HG03469 (cell line): ENCODE measurements around the gene FBXL20.
"Not testable (repeated sequence)": the region's sequence is repeated elsewhere in the genome, so short reads cannot be mapped to it uniquely, and the experiment has no call there.

ENCODE experiments used
- ATAC-seq: cut with Tn5 transposase; IDR thresholded peaks from one replicate; pipeline ENCODE4 v1.9.1; 2021; ENCODE audit warnings: mild to moderate bottlenecking, moderate library complexity, moderate number of reproducible peaks; ENCODE audit not compliant: unreplicated experiment

FBXL20 gene

DNA sequence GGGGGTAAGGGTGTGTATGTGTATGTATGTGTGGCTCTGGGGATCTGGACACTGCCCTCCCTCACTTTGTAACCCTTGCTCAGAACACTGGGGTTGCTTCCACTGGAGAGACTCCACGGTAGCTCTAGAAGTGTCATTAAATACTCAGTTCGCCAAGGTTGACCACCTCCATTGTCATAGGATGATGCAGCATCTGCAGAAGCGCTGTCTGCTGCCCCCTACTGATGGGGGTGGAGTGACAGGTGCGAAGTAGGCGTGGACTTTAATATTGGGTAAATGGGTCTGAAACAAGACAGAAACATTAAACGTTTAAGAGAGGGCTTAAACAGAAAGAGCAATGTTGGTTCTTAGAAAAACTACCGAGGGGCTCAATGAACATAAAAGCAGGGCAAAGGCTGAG is 140.1 kb downstream of the FBXL20 start:
- no peak for ATAC-seq

DNA sequence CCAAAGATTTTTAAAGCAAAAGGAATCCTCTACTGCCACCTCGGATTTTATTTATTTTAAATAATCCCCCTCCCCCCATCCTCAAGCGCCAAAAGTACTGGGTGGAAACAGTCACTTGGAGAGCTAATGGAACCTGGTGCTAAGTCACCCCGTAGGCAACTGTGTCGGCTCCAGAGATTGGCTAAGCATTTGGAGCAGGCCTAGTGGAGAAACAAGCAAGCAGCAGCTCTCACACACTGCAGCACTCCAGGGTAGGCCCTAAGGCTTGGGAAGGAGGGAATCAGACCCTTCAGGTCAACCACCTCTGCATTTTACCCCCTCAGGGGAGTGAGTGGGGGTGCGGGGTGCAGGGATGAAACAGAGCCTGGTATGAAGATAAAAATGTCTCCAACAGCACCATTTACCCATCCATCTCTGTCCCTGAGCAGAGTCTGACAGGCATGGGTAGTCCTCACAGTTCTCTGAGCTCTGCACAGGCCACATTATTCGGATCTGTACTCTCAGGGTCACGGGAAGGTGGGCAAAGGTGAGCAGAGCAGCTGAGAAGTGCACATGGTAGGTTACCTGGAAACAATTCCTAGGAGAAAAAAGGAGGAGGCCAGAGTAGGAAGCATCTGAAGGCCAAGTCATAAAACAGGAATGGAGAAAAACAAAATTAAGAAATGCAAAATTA is 148.5 kb downstream of the FBXL20 start:
- no peak for ATAC-seq

DNA sequence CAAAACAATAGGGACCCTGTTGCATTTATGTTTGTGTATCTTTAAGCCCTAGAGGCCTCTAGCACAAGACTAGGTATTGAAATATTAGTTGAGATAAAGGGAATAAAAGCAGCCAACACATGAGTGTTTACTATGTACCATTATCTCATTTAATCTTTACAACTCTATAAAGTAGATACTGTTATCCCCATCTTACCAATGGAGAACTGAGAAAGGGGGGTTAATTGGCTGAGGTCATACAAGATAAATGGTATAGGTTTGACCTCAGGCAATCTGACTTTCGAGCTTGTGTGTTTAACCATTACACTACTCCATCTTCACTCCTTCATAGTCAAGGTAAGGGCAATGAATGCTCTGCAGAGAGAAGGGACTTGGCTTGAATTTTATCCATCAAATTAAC is 149.4 kb downstream of the FBXL20 start:
- no peak for ATAC-seq

DNA sequence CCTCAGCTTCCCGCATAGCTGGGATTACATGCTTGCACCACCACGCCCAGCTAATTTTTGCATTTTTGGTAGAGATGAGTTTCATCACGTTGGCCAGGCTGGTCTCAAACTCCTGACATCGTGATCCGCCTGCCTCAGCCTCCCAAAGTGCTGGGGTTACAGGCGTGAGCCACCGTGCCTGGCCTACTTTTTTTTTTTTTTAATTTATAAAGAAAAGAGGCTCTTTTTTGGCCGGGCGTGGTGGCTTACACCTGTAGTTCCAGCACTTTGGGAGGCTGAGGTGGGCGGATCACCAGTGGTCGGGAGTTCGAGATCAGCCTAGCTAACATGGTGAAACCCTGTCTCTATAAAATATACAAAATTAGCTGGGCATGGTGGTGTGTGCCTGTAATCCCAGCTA is 151.3 kb downstream of the FBXL20 start:
- not testable (repeated sequence) for ATAC-seq

DNA sequence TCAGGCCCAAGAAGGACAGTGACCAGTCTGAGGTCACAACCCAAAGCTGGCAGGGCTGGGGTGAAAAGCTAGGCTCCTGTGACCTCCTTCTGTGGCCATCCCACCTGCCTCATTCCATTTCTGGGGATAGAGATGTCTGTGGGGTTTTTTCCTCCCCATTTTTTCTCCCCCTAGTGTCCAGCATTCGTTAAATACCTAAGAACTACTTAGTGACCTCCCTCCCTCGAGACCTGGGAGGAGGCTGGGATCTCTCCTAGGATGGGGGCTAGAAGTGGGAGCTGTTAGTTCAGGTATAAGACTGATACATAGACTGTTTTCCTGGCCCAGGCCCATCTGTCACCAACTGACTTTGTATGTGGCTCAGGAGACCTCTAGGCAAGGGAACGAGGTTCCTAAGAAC is 155.2 kb downstream of the FBXL20 start:
- no peak for ATAC-seq

DNA sequence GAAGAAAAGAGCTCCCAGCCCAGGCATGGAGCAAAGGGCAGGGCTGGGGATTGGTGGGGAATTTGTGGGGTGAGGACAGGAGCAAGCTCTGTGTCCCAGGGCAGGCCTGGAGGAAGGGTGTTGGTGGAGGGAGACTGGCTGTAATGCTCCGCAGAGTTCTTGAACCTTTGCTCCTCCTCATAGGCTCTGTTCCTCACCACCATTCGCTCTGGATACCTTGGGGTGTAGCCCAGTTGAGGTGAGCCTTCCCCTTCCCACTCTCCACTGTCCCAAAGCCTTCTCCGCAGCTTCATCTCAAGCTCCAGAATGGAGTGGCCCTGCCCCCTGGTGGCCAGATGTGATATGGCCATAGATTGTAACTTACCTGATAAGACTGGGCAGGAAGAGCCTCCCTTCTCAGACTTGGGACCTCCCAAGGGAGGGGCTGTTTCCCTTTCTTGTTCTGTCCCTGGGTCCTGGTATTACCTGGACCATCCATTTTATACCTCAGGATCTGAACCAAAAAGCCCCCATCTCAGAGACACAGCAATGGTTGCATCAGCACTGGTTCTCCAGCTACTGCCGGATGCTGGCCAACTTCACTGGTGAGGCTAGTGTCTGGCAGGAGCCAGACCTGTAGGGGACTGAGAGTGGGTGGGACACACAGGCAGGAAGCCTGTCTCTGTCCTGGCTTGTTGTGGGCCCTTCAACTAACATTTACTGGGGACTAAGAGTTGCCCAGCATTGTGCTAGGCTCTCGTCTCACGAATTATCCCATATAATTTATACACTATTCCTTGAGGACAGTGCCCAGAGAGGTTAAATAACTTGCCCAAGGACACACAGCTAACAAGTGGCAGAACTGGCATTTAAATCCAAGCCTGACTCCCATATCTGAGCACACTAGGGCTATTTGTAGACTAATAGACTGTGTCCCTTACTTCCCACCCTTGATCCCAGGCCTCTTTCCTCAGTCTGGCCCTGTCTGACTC is 156.5 kb downstream of the FBXL20 start:
- ATAC-seq: no peak

DNA sequence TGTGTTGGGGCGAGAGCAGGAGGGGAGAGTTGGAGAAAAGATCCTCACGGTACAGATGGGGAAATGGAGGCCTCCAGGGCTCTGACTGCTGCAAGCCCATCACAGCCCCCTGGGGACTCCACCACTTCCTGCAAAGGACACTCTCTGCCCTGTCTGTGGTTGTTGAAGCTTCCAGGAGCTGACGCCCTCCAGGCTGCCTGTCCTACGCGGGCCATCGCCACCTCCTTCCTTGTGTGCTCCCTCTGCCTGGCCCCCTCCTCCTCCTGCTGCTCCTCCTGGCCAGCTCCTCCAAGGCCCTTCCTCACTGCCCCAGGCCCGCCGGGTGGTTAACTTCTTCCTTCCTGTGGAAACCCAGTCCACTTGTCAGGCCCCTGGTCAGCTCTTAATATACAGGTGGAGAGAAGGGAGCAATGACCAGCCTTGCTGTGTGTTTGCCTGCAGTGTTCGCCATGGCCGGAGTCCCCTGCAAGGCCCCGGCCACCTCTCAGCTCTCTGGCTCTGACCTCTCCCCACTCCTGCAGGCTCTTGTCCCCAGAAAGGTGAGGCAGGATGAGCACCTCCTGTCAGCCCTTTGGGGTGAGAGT is 157.3 kb downstream of the FBXL20 start:
- no peak for ATAC-seq

DNA sequence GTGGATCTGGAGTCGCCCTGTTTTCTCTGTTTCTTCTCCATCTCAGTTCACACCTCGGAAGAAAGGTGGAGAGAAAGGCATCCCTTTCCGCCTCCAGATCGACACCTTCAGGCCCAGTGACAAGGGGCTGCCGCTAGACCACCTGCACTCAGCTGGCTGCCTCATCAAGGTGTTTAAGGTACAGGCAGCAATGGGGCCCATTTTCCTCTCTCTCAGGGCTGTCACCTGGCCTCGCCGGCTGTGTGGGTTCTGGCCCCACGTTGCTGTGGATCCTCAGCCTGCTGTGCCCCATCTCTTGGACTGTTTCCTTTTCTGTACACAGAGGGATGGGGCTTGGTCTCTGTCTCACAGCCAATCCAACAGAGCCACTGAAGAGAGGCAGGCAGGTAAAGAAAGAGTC is 158.3 kb downstream of the FBXL20 start:
- no peak for ATAC-seq

DNA sequence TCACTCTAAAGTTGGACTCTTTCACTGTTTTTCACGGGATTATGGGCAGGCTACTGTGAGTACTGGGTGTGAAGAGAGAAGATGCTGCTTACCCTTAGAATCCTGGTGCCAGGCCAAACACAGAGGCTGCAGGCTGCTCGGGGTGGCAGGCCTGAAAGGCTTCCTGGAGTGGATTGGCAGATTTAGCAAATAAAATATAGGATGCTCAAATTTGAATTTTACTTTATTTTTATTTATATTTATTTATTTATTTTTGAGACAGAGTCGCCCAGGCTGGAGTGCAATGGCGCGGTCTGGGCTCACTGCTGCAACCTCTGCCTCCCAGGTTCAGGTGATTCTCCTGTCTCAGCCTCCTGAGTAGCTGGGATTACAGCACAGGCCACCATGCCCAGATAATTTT is 160.8 kb downstream of the FBXL20 start:
- no peak for ATAC-seq

DNA sequence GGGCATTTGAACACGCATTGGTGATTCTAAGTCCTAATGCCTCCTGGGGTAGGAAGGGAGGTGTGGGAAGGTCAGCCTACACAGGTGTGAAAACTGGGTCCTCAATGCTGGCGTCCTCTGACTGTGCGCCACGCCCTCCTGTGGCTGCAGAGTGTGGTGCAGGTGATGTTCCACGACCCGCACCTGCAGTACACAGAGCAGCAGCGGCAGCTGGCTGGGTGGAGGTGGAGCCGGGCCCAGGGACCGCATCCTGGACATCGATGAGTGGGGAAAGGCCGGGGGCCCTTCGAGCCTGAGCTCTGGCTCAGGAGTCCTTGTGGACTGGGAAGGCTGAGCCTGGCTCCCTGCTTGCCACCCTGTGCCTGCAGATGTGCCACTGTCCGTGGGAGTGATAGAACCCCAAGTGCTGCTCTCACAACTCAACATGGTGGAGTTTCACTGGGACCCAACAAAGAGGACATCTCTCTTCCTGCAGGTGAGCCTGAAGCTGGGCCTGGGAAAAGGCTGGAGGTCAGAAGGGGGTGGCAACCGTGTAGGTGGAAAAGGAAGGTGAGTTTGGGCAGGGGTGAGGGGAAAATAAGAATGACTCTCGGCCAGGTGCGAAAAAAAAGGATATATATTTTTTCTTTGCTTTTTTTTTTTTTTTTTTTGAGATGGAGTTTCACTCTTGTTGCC is 161.6 kb downstream of the FBXL20 start:
- no peak for ATAC-seq

DNA sequence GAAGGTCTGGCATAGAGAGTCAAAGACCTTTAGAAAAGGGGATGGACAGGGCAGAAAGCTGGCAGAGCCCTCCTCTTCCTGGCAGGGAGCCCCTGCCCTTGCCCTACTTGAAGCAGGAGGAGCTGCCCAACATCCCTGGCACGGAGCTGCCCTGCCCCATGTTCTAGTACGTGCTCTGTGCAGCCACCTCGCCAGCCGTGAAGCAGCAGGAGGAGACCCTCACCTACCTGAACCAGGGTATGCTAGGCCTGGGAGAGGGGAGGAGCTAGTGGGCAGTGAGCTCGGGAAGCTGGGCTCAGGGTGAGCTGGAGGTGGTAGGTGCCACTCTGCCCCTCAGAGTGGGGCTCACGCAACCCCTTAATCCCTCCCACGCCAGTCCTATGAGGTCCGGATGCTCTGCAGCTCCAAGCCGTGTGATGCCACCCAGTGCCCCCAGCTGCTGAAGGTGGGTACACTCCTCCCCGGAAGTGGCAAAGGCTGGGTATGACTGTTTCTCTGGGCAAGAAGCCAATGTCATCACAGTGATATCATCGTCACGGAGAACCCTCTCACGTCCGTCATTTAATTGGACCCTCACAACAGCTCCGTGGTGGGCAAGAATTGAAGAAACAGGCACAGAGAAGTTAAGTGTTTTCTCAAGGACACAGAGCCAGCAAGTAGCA is 163.0 kb downstream of the FBXL20 start:
- no peak for ATAC-seq

DNA sequence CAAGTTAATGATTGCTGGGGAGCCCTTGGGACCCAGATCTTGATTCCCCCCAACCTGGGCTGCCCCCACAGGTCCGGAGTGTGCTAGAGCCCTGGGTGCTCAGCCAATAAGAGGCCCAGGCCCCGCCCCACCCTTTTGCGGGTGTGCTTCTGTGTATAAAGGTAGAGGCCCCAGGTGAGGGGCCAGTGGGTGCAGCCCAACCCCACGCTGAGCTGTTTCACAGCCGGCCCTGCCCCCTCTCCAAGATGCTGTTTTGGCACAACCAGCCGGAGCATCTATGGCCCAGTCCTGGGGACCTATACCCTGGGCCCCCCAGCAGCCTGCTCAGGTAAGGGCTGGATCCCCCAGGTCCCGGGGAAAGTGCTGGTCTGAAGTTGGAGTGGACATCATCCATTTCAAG is 163.8 kb downstream of the FBXL20 start:
- no peak for ATAC-seq

DNA sequence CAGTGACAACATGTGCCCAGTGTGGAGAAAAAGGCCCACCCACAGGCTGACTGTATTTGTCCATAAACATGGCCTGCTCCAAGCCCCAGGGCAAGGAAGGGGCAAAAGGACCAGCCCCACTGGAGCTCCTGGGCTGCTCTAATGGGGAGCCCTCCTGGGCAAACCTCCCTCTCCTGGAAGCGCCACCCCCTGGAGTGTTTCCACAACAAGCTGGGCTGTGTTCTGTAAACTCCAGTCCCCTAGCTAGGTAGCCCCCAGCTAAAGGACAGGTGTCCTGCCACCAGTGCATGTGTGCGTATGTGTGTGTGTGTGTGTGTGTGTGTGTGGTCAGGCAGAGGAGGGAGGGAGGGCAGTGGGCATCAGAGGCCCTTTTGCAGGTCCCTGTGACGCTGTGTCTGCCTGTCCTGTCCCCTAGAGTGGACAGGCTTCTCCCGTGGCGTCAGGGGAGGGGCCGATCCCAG is 164.4 kb downstream of the FBXL20 start:
- ATAC-seq: no peak

DNA sequence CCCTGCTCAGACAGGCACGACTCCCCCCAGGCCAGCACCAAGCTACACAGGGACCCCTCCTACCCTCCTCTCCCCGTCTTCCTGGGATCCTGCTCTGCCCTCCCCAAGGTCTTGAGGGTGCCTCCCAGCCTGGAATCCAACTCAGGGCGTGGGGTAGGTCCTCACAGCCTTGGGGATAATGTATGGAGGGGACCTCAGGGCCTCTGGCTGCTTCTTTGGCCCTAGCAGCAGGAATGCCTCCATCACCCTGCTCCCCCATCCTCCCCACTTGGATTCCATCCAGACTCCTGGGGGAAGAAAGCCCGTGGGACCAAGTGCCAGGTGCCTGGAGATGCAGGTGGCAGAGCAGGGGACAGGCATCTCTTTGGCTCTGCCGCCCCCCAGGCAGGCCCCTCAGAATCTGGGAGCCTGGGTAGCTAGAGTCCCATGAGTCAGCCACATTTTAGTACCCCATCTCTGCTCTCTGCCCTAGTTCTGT is 164.9 kb downstream of the FBXL20 start:
- no peak for ATAC-seq

DNA sequence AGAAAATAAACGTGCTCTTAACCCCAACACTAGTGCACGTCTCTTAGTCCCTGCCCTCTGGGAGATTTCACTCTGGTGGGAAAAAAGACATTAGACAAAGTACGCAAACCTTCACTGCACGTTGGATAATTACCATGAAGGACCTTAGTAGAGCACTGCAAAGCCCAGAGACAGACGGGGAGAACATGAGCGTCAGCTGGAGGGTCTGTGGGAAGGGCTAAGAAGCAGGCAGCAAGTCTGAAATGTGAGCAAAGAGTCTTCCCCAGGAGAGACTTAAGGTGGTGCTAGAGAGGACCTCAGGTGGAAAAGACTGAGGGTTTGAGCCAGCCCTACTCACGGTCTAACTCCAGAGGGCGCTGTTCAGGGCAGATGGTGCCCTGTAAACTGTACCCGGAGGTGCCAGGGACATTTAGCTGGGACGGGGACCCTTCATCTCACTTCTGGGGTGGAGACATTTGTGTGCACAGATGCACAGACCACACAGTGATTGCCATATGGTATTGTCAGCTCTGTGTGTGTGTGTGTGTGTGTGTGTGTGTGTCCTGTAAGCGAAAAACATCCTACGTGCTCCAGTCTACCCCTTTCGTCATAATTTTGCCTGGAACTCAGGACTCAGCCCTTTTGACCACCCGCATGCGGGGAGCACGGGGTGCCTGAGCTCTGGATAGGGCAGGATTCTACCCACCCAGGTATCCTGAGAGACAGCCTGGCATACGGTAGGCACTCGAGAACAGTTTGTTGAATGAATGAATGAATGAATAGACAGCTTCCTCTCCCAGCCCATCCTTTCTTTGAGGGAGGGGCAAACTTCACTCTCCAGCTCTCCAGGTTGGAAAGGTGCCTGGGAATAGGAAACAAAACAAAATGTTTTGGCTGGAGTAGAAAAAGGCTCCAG is 165.6 kb downstream of the FBXL20 start:
- no peak for ATAC-seq

DNA sequence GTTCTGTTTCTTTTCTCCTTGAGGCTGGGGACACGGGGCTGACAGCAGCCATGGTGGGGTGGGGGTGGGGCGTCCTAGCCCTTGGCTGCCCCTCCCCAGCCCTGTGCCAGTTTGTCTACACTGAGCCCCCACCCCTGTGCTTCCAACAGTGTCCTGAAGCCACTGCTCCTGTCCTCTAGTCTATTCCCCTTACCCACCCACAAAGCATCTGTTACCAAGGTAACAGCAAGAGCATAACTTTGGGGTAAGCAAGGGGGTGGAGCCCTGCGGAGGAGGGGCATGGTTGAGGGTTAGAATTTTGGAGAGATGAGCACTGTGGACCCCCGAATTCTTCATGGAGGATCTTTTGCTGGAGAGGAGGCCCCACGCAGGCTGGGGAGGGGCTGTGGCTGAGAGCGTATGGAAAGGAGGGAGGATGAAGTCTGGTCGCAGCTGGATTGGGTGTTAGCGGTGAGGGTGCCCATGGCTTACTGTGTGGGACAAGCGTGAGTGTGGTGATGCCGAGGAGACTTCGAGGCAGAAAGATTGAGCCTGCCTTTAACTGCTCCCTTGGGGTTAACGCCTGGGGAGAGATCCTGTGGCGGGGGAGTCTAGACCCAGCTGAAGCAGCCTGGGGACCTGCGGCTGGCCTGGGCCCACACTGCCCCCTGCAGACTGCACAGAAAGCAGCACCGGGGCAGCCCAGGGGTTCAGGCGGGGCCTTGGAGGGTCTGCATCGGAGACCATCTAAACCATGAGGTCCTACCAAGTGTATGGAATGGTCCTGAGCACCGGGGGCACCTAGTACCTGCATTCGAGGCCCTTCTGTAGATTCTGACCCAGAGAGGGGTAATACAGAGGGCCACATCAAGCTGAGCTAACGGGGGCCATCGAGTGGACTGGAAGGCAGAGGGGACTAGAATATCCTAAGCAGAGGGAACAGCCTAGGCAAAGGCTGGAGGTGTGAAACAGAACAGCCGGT is 169.6 kb downstream of the FBXL20 start:
- ATAC-seq: no peak

DNA sequence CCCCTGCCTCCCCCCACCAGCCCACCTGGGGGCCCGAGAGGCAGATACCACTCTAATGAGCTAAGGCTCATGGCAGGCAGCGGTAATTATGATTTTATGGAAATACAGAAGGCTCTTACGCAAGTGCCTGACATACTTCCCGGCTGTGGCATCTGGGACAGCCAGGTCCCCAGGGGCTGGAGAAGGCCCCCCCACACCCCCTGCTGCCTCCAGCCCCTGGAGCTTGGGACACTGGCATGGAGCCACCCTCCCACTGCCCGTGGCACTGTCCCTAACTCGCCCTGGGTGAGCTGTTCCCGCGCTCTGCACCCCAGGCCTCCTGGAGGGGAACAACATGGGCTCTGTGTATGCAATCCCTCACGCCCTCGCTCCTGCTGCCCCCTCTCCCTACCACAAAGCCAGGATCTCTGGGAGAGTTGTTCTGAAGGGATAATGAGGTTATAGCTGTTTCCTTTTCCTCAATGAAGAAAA is 170.3 kb downstream of the FBXL20 start:
- ATAC-seq: no peak

DNA sequence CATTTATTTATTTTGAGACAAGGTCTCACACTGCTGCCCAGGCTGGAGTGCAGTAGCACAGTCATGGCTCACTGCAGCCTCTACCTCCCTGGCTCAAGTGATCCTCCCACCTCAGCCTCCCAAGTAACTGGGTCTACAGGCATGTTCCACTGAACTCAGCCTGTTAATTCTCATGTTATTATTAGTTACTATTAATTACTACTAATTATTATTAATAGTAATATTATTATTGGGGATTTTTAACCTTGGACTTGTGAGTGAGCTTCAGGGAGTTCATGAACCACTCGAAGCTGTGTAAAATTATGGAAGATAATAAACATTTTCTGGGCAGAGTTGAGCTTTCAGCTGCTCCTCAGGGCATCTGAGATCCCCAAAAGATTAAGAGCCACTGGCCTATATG is 171.1 kb downstream of the FBXL20 start:
- ATAC-seq: no peak
